RWPE2 (cell line): ENCODE measurements around the gene SCNN1B.

ENCODE experiments used
- ATAC-seq: fragments of 200-7000 bp; cut with Tn5 transposase; 3 replicates; pipeline ENCODE4 v1.9.1; 2021; ENCODE audit warnings: low read depth
- DNase-seq: peaks from one replicate; pipeline ENCODE4 v3.0.0-alpha.2; 2020; ENCODE audit warnings: low spot score
- H3K27ac ChIP-seq: fragments of 450-650 bp; 2 replicates; pipeline ENCODE4 v1.5.1; 2017; ENCODE audit warnings: mild to moderate bottlenecking; ENCODE audit not compliant: poor library complexity, severe bottlenecking
- H3K27me3 ChIP-seq: fragments of 250-450 bp; sonication (Bioruptor Pico); 2 replicates; pipeline ENCODE4 v1.5.1; 2021; ENCODE audit warnings: mild to moderate bottlenecking, moderate library complexity; ENCODE audit not compliant: insufficient read depth, poor library complexity, severe bottlenecking
- H3K36me3 ChIP-seq: fragments of 250-450 bp; sonication (Bioruptor Pico); 2 replicates; pipeline ENCODE4 v1.5.1; 2020; ENCODE audit warnings: low read depth, mild to moderate bottlenecking, moderate library complexity
- H3K4me1 ChIP-seq: fragments of 250-450 bp; sonication (Bioruptor Pico); 2 replicates; pipeline ENCODE4 v1.5.1; 2021; ENCODE audit warnings: mild to moderate bottlenecking, moderate library complexity; ENCODE audit not compliant: insufficient read depth, poor library complexity, severe bottlenecking
- H3K4me3 ChIP-seq: fragments of 250-450 bp; sonication (Bioruptor Pico); 2 replicates; pipeline ENCODE4 v1.5.1; 2021; ENCODE audit warnings: mild to moderate bottlenecking, moderate library complexity; ENCODE audit not compliant: severe bottlenecking
- H3K9me3 ChIP-seq: fragments of 250-450 bp; sonication (Bioruptor Pico); 2 replicates; pipeline ENCODE4 v1.5.1; 2021; ENCODE audit warnings: mild to moderate bottlenecking, moderate library complexity; ENCODE audit not compliant: severe bottlenecking
- CTCF ChIP-seq: fragments of 450-650 bp; IDR thresholded peaks from one replicate; pipeline ENCODE4 v1.5.1; 2017; ENCODE audit warnings: mild to moderate bottlenecking, moderate library complexity; ENCODE audit not compliant: poor library complexity, severe bottlenecking

SCNN1B gene

GRCh38 chr16:23345237-23345636 lies 43.1 kb downstream of the SCNN1B start:
- no peak for DNase-seq
- TF ChIP-seq CTCF, result no peak
- Histone ChIP-seq H3K4me3 (no peak overlapping the region), H3K27me3 (no peaks in the 10 kb centered on the region), H3K4me1 (no peaks in the 10 kb centered on the region), H3K9me3 (no peaks in the 10 kb centered on the region), H3K36me3 (no peaks in the 10 kb centered on the region), H3K27ac (no peak overlapping the region)
- no peak for ATAC-seq

GRCh38 chr16:23348579-23349469 lies 46.7 kb downstream of the SCNN1B start:
- Histone ChIP-seq H3K9me3 (no peaks in the 10 kb centered on the region), H3K27me3 (no peaks in the 10 kb centered on the region), H3K4me1 (no peaks in the 10 kb centered on the region), H3K4me3 (no peak overlapping the region), H3K27ac (no peak overlapping the region), H3K36me3 (no peaks in the 10 kb centered on the region)
- no peak for DNase-seq
- no peak for ATAC-seq
- TF ChIP-seq CTCF, result no peak

- Histone ChIP-seq H3K4me3 (no peak overlapping the region), H3K27ac (no peak overlapping the region), H3K27me3 (no peaks in the 10 kb centered on the region), H3K36me3 (no peaks in the 10 kb centered on the region), H3K4me1 (no peaks in the 10 kb centered on the region), H3K9me3 (no peaks in the 10 kb centered on the region)
- no peak for DNase-seq
- ATAC-seq, result no peak
- TF ChIP-seq CTCF, result no peak
These were observed 49.3 kb downstream of the SCNN1B start for GRCh38 chr16:23351360-23351759.

GRCh38 chr16:23353440-23353839 lies 51.3 kb downstream of the SCNN1B start:
- Histone ChIP-seq H3K4me3 (no peak overlapping the region), H3K36me3 (no peaks in the 10 kb centered on the region), H3K4me1 (no peaks in the 10 kb centered on the region), H3K27me3 (no peaks in the 10 kb centered on the region), H3K27ac (no peak overlapping the region), H3K9me3 (no peaks in the 10 kb centered on the region)
- ATAC-seq, result no peak
- TF ChIP-seq CTCF, result no peak
- no peak for DNase-seq

GRCh38 chr16:23354246-23354645 lies 52.1 kb downstream of the SCNN1B start:
- TF ChIP-seq CTCF, result no peak
- ATAC-seq, result no peak
- no peaks in the 10 kb centered on the region for H3K4me1 ChIP-seq

More at GRCh38 chr16:23354246-23354645, 52.1 kb downstream of the SCNN1B start:
- no peak overlapping the region for H3K4me3 ChIP-seq
- no peaks in the 10 kb centered on the region for H3K36me3 ChIP-seq
- DNase-seq, result no peak
- no peaks in the 10 kb centered on the region for H3K9me3 ChIP-seq
- no peaks in the 10 kb centered on the region for H3K27me3 ChIP-seq
- H3K27ac ChIP-seq, result no peak overlapping the region
